NB4 (cell line): Measurements from ENCODE around the gene AFF1.
"Not testable (repeated sequence)": the region's sequence is repeated elsewhere in the genome, so short reads cannot be mapped to it uniquely, and the experiment has no call there.

ENCODE experiments used
- DNase-seq: peaks from one replicate; pipeline ENCODE4 v3.0.0; 2010; ENCODE audit warnings: low read depth
- H3K4me3 ChIP-seq: one replicate; pipeline ENCODE4 v1.5.1; 2011; ENCODE audit warnings: mild to moderate bottlenecking, low read depth, low read length, moderate library complexity
- MAX ChIP-seq: IDR thresholded peaks from 2 replicates; pipeline ENCODE4 v1.6.1; 2011; ENCODE audit warnings: low read depth, low read length
- MYC ChIP-seq: IDR thresholded peaks from 2 replicates; pipeline ENCODE4 v1.6.1; 2011; ENCODE audit warnings: low read depth, low read length
- POLR2A ChIP-seq: IDR thresholded peaks from 2 replicates; pipeline ENCODE4 v1.6.1; 2011; ENCODE audit warnings: mild to moderate bottlenecking; ENCODE audit not compliant: insufficient read length; ENCODE audit errors: extremely low read depth
- TF ChIP-seq, protein P1 (sequence below): IDR thresholded peaks from one replicate; pipeline ENCODE4 v1.5.1; 2012; ENCODE audit warnings: low read depth, low read length

Gene AFF1

DNA sequence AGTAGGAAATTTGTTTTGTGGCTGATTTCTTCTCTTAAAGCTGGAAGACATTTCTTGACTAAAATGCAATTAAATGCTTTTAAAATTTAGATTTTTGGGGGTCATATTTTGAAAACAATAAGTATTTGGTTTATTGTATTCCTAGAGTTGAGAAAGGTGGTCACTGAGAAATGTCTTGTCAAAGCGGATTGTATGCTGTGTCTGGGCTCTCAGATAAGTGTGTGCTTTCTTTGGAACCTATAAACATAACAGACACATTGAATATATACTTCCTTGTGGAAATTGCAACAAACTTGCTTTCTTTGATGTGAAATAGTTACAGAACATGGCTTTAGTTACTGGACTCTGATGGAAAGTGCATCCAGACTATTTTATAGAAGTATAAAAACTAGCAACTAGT is 75.4 kb downstream of the AFF1 start:
- no peak for DNase-seq
- TF ChIP-seq MYC: no peak
- no peak for TF ChIP-seq MAX
- no peak for TF ChIP-seq POLR2A
- TF ChIP-seq, protein P1, sequence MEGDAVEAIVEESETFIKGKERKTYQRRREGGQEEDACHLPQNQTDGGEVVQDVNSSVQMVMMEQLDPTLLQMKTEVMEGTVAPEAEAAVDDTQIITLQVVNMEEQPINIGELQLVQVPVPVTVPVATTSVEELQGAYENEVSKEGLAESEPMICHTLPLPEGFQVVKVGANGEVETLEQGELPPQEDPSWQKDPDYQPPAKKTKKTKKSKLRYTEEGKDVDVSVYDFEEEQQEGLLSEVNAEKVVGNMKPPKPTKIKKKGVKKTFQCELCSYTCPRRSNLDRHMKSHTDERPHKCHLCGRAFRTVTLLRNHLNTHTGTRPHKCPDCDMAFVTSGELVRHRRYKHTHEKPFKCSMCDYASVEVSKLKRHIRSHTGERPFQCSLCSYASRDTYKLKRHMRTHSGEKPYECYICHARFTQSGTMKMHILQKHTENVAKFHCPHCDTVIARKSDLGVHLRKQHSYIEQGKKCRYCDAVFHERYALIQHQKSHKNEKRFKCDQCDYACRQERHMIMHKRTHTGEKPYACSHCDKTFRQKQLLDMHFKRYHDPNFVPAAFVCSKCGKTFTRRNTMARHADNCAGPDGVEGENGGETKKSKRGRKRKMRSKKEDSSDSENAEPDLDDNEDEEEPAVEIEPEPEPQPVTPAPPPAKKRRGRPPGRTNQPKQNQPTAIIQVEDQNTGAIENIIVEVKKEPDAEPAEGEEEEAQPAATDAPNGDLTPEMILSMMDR: no peak
- no peak overlapping the region for H3K4me3 ChIP-seq

- DNase-seq: peak; percentile 37
- TF ChIP-seq, protein P1: no peak
- TF ChIP-seq POLR2A: no peak
- TF ChIP-seq MAX: no peak
- TF ChIP-seq MYC: no peak
- no peak overlapping the region for H3K4me3 ChIP-seq
Observed at GRCh38 chr4:87011340-87012034, 76.7 kb downstream of the AFF1 start.

DNA sequence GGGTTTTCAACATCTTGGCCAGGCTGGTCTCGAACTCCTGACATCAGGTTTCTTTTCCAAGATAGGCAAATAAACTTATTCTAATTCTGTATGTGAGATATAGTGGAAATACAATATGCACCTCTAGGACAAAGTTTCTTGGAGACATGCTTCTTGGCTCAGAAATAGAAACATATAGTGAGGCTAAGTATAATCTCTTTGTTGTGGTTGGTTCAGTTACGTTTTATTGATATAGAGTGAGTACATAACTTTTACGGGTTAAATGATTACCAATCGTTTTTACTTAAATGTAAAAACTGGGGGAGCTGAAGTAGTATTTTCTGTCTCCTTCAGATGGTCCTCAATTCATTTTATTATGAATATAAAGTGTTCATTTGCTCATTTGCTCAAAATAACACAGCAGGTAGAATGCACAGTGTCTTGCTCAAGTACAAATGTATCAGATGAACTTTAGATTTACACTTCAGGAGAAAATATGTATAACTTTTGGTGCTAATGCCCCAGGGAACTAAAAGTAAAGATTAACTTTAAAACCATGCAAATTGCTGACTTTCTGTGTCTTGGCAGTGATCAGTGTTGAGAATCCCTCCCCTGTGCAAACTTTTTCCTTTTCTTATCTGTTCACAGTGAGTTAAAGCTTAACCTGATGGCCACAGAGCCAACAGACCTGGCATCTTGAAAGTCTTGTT is 77.6 kb downstream of the AFF1 start:
- DNase-seq: no peak
- H3K4me3 ChIP-seq: no peak overlapping the region
- TF ChIP-seq POLR2A (no peak), MAX (no peak), MYC (no peak)
- TF ChIP-seq, protein P1: no peak

- DNase-seq, H3K4me3 ChIP-seq: not testable (repeated sequence)
Observed at GRCh38 chr4:87012954-87013308, 78.1 kb downstream of the AFF1 start.

GRCh38 chr4:87014284-87014782 is 79.5 kb downstream of the AFF1 start:
- DNase-seq: no peak
- no peak for TF ChIP-seq POLR2A
- H3K4me3 ChIP-seq: no peak overlapping the region

- DNase-seq: no peak
- no peak overlapping the region for H3K4me3 ChIP-seq
- TF ChIP-seq MYC: no peak
- TF ChIP-seq POLR2A: no peak
- TF ChIP-seq, protein P1: no peak
- no peak for TF ChIP-seq MAX
Observed at GRCh38 chr4:87015416-87015815, 80.6 kb downstream of the AFF1 start.
